Coronary artery (tissue), 2 donors: ENCODE data around the gene HDAC9.

Experiments used
- DNase-seq: peaks from one replicate; pipeline ENCODE4 v3.0.0-alpha.2; 2017; ENCODE audit warnings: low spot score
- H3K27ac ChIP-seq, 2 donors: fragments of 200-600 bp; sonication (generic); one replicate each; pipeline ENCODE4 v1.5.1; 2016 to 2019
- H3K4me3 ChIP-seq: fragments of 200-600 bp; sonication (generic); 2 replicates; pipeline ENCODE4 v1.5.1; 2016; ENCODE audit warnings: mild to moderate bottlenecking, moderate library complexity
- TF ChIP-seq, protein P1 (sequence below): fragments of 200-600 bp; sonication (generic); IDR thresholded peaks from one replicate; pipeline ENCODE4 v1.5.1; 2019; ENCODE audit warnings: antibody characterized with exemption

HDAC9 gene

DNA sequence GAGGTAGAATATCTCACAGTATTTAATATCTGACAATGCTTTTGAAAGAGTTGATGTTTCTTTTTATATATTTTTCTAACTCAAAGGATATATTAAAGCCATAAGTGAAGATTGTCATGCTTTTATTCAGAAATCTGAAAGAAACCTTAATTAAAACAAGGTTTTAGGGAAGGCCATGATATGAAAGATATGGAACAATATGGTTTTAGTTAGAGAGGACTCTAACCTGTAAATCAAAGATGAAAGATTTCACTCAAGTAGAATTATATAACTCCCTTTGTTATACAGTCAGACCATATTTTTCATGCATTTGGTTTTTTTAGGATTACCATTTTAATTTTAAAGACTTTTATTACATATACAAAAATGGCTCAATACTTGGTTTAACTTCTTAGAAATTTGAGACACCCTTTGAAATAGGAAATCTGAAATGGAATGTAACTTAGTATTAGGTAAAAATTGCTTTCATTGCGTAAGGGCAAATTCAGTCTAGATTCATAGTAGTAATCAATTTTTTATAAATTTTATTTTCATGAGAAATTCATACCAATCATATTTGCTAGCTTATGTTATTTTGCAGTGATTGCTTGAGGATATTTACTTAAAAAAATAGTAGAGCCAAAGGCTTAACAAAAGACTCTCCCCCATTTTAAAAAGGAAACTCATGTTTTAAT is 502.1 kb downstream of the HDAC9 start:
- Histone ChIP-seq H3K27ac (no peak overlapping the region), H3K4me3 (no peak overlapping the region)
- DNase-seq = no peak
- TF ChIP-seq, protein P1, sequence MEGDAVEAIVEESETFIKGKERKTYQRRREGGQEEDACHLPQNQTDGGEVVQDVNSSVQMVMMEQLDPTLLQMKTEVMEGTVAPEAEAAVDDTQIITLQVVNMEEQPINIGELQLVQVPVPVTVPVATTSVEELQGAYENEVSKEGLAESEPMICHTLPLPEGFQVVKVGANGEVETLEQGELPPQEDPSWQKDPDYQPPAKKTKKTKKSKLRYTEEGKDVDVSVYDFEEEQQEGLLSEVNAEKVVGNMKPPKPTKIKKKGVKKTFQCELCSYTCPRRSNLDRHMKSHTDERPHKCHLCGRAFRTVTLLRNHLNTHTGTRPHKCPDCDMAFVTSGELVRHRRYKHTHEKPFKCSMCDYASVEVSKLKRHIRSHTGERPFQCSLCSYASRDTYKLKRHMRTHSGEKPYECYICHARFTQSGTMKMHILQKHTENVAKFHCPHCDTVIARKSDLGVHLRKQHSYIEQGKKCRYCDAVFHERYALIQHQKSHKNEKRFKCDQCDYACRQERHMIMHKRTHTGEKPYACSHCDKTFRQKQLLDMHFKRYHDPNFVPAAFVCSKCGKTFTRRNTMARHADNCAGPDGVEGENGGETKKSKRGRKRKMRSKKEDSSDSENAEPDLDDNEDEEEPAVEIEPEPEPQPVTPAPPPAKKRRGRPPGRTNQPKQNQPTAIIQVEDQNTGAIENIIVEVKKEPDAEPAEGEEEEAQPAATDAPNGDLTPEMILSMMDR = no peak

DNA sequence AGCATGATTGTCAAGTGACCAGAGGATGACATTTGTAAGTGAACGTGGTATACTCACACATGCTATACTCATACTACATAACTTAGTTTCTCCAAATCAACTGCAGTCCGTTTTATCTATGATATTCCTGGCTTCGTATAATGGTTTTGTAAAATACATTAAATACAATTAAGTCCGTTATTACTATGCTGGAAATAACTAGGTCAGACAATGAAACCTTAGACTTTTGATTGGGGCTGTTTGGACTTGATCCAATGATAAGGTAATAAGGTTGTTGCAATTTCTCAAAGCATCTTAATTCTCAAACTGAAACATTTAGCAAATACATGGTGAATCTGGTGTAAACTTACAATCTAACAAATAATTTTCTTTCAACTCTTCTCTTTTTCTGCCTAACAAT is 504.9 kb downstream of the HDAC9 start:
- Histone ChIP-seq H3K4me3 (no peak overlapping the region), H3K27ac (no peak overlapping the region)
- no peak for DNase-seq
- TF ChIP-seq, protein P1 = no peak

DNA sequence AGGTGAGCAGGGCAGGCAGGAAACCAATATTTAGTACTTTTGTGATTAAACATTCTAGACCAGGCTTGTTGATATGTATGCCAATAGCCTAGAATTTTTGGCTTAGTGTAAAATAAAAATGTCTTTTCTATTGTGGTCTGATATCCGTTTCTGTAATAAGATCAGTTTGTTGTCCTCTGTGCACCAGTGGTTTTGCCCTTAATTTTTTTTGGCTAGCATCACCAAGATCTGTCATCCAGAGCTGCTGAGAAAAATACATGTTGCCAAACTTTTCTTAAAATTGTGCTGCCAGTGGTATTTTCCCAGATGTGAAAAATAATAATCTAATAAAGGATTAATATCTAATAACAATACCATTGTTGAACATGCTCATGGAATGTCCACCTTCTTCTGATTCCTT is 506.3 kb downstream of the HDAC9 start:
- TF ChIP-seq, protein P1 = no peak
- DNase-seq = no peak
- Histone ChIP-seq H3K4me3 (no peak overlapping the region), H3K27ac (no peak overlapping the region)

DNA sequence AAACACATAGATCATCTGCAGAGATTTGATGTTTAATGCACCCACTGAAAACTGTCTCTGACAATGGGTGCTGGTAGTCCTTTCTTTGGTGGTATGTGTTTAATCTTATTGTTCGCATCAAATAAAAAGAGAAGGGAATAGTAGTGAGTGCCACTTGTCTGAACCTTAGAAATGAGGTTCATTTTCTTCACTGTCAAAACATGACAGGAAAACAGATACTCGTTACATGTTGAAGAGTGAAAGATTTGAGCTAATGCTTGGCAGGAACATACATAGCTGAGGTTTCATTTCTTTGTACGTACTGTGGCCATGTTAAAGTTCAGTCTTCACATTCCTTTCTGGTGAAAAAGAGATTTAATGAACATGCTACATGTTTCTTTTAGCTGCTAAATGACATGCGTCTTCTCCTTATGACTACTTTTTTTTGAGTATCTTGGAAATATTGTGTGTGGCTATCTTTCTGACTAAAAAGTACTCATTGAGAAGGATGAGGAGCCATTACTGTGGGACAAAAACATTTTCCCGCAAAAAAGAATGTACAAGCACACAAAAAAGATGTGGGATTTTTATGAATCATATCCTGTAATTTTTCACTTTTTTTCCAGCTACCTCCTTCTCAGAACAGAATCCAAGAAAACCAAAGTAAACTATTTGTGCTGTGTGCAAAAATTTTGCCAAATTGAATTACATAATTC is 513.8 kb downstream of the HDAC9 start:
- TF ChIP-seq, protein P1 = no peak
- Histone ChIP-seq H3K4me3 (no peak overlapping the region), H3K27ac (no peak overlapping the region)
- DNase-seq = no peak

DNA sequence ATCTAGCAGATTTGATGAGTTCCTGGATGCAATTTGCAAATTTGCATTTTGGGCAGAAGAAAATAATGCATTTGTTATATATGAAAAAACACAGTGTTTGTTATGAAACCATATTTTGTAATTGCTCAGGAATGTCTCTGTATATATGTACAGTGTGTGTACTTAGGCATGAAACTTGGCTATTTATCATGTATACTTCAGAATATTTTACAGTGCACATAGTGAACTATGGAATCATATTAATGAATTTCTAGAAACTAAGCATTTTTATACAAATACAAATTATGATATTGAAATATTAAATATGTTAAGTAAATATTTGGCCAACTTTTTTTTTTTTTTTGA is 514.4 kb downstream of the HDAC9 start:
- Histone ChIP-seq H3K27ac (no peak overlapping the region), H3K4me3 (no peak overlapping the region)
- TF ChIP-seq, protein P1 = no peak
- DNase-seq = no peak

DNA sequence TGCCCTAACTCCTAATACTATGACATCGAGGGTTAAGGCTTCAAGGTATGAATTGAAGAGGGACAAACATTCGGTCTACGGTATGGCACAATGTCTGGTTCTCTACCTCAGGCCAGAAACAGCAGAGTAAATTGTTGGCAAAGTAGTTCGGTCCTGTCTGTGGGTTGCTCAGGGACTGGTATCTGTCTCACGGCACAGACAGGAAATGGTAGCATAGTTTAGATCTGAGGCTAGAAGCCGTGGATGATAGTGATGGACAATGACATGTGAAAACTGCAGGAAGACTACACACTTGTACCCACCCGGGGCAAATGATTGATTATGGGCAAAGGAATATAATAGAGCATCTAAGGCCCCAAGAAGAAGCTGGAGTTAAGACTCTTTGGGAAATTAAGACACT is 515.7 kb downstream of the HDAC9 start:
- Histone ChIP-seq H3K4me3 (no peak overlapping the region), H3K27ac (no peak overlapping the region)
- TF ChIP-seq, protein P1 = no peak
- no peak for DNase-seq

DNA sequence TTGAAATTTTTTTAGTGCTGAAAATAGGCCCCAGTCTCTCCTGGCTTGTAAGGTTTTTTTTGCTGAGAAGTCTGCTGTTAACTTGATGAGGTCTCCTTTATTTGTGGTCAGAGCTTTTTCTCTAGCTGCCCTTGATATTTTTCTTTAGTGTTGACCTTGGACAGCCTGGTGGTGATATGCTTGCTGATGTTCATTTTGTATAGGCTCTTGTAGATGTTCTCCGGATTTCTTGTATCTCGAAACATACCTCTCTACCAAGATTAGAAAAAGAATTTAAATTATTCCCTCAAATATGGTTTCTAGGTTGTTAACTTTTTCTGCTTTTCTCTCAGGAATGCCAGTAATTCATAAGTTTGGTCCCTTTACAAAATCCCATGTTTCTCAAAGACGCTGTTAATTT is 519.5 kb downstream of the HDAC9 start:
- Histone ChIP-seq H3K27ac (no peak overlapping the region), H3K4me3 (no peak overlapping the region)
- TF ChIP-seq, protein P1 = no peak
- DNase-seq = no peak
